ENCODE results near the gene CLCNKA.
"Not testable (repeated sequence)": the region's sequence is repeated elsewhere in the genome, so short reads cannot be mapped to it uniquely, and the experiment has no call there.

CLCNKA gene

DNA sequence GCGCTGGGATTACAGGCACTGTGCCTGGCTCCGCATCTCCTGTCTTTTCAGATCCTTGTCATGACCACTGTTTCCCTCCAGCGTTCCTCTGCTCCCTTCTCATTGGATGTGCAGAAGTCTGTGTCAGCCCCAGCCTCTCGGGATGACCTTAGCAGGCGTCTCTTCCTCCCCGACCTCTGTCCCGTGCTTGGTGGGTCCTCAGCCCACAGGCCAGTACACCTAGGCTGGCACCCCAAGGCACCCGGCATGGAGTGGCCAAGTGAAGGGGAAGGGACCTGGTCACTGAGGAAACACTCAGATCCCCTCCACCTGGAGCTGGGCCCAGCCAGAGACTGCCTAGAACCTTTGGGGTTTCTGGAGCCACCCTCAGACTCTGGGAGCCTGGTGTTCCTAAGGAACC is 19.4 kb downstream of the CLCNKA start:
- no peak for DNase-seq (ENCODE audit: low spot score)
- no peak for FAIRE-seq

GRCh38 chr1:16042096-16042495 is 20.3 kb downstream of the CLCNKA start:
- DNase-seq (ENCODE audit: low spot score) (no peak), FAIRE-seq (no peak)

- DNase-seq (ENCODE audit: low spot score); FAIRE-seq: not testable (repeated sequence)
Measured at GRCh38 chr1:16042654-16043053, 20.8 kb downstream of the CLCNKA start.

DNA sequence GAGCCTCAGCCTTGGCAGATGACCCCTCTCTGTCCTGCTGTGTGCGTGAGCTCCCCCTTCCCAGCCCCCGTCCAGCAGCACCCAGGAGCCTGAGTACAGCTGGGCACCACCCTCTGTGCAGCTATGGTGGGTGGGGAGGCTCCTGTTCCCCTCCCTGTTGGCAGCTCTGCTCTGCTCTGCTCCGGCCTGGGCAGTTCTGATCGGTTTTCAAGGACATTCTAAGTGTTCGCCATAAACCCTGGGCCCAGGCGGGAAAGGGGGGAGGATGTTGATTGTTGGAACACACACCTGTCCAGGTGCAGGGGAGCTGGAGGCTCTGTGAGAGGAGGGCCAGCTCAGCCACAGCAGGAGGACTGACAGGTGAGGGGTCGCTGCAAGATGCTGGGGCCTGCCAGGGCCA is 21.7 kb downstream of the CLCNKA start, which contains the start of gene CLCNKB:
Gene CLCNKB, plus strand, starts transcription at position 262 of the 400 bp plus-strand sequence. CDS start 711 bp downstream, outside the sequence.
- FAIRE-seq (no peak), DNase-seq (ENCODE audit: low spot score) (no peak)

DNA sequence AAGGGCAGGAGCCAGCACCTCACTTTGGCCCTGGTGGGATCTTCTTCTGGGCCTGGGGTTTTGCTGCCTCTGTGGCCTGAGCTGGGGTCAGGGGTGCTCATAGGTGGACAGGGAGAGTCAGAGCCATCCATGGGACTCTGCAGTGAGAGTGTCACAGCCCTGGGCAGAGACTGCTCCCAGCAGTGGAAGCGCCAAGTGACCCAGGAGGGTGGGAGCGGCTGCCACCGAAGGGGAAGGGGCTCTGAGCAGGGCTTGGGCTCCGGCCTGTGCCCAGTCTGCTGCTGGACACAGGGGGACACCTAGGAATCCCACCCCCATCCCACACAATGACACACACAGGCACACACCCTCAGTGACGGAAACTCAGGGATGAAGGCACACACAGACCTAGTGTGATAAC is 22.1 kb downstream of the CLCNKA start:
- FAIRE-seq (no peak), DNase-seq (ENCODE audit: low spot score) (no peak)

- no peak for FAIRE-seq
- no peak for DNase-seq (ENCODE audit: low spot score)
Measured at GRCh38 chr1:16046842-16047241, 25.0 kb downstream of the CLCNKA start.

GRCh38 chr1:16047791-16048475 is 26.1 kb downstream of the CLCNKA start:
- FAIRE-seq (no peak), DNase-seq (ENCODE audit: low spot score) (no peak)

DNA sequence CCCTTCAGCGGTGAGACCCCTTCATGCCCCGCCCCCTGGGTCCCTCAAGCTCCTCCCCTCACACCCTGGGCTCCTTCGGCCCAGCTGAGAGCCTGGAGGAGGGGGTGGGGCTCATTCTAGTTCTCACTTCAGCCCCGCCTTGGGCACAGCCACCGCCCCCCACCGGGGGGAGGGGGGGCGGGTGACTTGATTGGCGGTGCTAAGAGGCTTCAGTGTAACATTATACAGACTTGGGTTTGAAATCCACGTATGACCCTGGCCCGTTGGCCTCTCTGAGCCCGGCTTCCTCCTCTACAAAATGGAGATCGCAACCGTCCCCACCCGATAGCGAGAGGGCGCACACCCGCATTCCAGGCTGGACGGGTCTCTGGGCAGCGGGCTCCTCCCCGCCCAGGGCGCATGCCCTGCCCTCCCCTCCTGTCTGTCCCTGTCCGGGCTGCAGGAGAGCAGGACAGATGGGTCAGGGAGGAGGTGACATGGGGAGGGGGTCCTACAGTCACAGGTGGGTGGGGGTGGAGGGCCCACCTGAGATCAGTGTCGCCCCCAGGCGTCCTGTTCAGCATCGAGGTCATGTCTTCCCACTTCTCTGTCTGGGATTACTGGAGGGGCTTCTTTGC is 26.8 kb downstream of the CLCNKA start:
- no peak for DNase-seq (ENCODE audit: low spot score)
- FAIRE-seq = no peak

GRCh38 chr1:16050328-16050727 is 28.5 kb downstream of the CLCNKA start:
- FAIRE-seq = no peak
- no peak for DNase-seq (ENCODE audit: low spot score)

DNA sequence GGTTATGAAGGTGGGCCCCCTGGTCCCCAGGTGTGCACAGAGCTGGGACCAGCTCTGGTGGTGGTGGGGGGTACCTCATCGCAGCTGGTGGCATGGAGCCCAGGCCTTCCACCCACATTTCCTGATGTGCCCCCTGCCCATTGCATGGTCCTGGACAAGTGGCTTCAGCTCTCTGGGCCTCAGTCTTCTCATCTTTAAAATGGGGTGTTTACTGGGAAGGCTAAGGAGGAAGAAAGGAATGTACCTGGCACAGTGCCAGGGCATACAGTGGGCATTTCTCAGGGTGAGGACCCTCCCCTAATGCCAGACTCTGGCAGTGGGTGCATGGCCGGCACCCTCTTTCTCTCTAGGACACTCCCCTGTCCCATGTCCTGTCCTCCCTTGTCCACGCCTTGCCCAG is 29.2 kb downstream of the CLCNKA start:
- no peak for FAIRE-seq
- DNase-seq (ENCODE audit: low spot score) = no peak

- not testable (repeated sequence) for FAIRE-seq; DNase-seq (ENCODE audit: low spot score)
Measured at GRCh38 chr1:16051949-16052348, 30.1 kb downstream of the CLCNKA start.

DNA sequence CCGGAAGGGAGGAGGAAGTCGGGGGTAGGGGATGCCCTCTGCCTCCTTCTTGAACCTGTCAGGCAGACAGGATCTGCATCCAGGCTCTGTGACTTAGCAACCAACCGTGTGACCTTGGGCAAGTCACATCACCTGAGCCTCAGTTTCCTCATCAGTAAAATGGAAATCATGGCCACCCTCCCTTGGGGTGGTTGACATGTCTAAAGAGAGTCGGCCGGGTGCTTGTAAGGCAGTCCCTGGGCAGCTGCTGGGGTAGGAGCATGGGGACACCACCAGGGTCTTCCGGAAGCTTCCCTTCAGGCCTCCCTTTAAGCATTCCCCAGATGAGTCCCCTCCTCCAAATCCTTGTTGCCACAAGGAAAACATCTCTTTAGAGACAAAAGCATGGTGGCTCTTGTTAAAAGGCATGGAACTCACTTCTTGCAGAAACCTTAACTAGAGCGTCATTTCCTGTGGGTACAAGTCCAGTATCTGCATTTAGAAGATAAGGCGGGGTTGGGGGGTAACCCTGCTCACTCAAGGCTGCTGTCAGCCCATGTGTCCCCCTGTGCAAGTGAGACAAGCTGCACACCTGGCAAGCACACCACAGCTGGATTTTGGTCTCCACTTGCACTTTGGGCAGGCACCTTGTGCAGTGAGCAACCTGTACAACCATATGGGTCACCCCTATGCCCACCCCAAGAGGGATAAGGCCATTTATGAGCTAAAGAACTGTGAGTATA is 32.1 kb downstream of the CLCNKA start:
- DNase-seq (ENCODE audit: low spot score) (no peak), FAIRE-seq (no peak)

DNA sequence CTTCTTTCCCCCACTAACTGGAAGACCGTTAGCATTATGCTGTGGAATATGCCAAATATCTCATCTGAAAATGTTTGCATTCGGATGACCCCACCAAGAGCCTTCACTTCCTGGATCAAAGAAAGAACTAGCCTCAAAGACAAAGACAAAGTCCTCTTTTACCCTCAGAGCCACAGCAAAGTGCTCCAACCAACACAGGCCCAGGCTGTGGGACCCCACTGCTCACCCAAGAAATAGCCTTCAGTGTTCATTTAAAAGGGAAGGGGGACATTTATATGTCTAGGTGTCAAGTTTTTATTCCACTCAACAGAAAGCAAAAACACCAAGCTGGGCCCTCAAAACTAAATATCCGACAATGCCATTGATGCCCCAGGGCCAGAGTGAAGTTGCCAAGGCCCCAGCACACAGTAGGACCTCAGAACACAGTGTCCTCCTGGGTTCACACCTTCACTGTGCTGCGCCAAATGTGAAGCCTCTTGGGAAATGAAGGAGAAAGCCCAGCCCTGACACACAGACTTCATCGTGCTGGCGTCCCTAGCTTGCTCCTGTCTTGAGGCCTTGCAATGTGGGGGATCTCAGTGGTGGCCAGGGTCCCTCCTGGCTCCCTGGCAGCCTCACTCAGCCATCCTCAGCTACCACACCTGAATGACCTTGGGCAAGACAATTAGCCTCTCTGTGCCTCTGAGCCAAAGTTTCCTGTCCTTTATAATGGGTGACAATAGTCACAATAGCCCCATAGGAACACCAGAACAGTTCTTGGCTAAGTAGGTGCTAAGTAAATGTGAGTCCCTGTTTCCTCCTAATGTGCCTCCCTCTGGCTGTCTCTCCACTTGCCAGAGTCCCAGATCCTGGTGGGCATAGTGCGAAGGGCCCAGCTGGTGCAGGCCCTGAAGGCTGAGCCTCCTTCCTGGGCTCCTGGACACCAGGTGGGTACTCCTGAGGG is 33.0 kb downstream of the CLCNKA start:
- no peak for DNase-seq (ENCODE audit: low spot score)
- no peak for FAIRE-seq

- FAIRE-seq (no peak), DNase-seq (ENCODE audit: low spot score) (peak; percentile 47)
Measured at GRCh38 chr1:16055613-16056520, 34.0 kb downstream of the CLCNKA start.

GRCh38 chr1:16056521-16056912 is 34.7 kb downstream of the CLCNKA start:
- DNase-seq (ENCODE audit: low spot score); FAIRE-seq: not testable (repeated sequence)

DNA sequence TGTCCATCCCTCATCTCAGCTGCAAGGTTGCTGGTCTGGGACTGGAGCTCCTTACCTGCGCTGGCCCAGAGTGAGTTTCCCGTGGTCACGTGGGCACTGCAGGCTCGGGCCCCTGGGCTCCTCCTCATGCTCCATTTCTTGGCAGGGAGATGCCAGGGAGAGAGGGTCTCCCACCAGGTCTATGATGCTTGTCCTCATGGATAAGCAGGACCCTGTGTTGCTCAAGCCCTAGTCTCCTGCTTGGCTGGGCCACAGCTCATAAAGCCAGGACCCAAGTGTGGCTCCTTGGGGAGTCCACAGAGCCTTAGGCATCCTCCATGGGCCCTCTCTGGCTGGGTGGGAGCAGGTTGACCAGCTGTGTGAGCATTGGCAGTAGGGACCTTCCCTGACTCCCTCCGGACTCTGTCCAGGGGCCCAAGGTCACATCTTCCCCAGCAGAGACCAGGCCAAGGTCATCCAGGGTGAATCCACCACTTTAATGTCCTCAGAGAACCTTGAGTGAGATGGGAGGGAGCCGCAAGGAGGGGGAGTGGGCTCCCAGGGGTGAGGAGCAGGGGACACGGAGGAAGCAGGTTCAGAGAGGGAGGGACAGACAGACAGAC is 35.6 kb downstream of the CLCNKA start:
- not testable (repeated sequence) for DNase-seq (ENCODE audit: low spot score); FAIRE-seq

GRCh38 chr1:16058394-16059120 is 36.7 kb downstream of the CLCNKA start:
- DNase-seq (ENCODE audit: low spot score); FAIRE-seq: not testable (repeated sequence)

GRCh38 chr1:16061266-16061665 is 39.4 kb downstream of the CLCNKA start:
- no peak for FAIRE-seq
- DNase-seq (ENCODE audit: low spot score) = no peak

Measured in RCC 7860 (cell line).